IMR-90 (cell line): ENCODE results near the gene TRIO. TPM values are rescaled to one million over a fixed set of nuclear protein-coding genes. Genes with fewer than 3 reads are reported as not detected.

Experiments used
- ATAC-seq: fragments of 200-7000 bp; cut with Tn5 transposase; 2 replicates; pipeline ENCODE4 v1.9.1; 2020; ENCODE audit warnings: low read depth, mild to moderate bottlenecking, moderate library complexity
- BruUV-seq: library from RNA; stranded (reverse); fragments of 400-500 nt; replicated peaks from 2 replicates; lab custom pipeline; 2021; lab: Mats Ljungman, UMichigan
- CTCF ChIA-PET: fragments of 300-600 bp; formaldehyde crosslinking; extraction: SDS; loops from one replicate; lab custom pipeline; 2021; ENCODE audit warnings: antibody characterized with exemption; lab: Yijun Ruan, JAX
- POLR2A ChIA-PET: fragments of 300-600 bp; sonication (Branson Sonifier 250); formaldehyde crosslinking; loops from one replicate; lab custom pipeline; 2022; ENCODE audit warnings: antibody characterized with exemption; ENCODE audit not compliant: unreplicated experiment; lab: Charles Lee
- DNase-seq: peaks from one replicate; pipeline ENCODE4 v3.0.0; 2013
- H2AFZ ChIP-seq: replicated peaks from 2 replicates; pipeline ENCODE3; 2013; ENCODE audit warnings: low read length, mild to moderate bottlenecking; ENCODE audit not compliant: poor library complexity
- H2AK5ac ChIP-seq: 2 replicates; pipeline ENCODE4 v1.6.1; 2013; ENCODE audit warnings: low read depth, low read length, inconsistent platforms
- H2AK9ac ChIP-seq: replicated peaks from 2 replicates; pipeline ENCODE3; 2013; ENCODE audit warnings: mild to moderate bottlenecking, low read depth, low read length, moderate library complexity; ENCODE audit not compliant: poor library complexity
- H2BK120ac ChIP-seq: 2 replicates; pipeline ENCODE4 v1.6.1; 2013; ENCODE audit warnings: low read depth, low read length, inconsistent platforms
- H2BK15ac ChIP-seq: 3 replicates; pipeline ENCODE4 v1.6.1; 2013; ENCODE audit warnings: low read depth, low read length, inconsistent platforms
- H2BK20ac ChIP-seq: 2 replicates; pipeline ENCODE4 v1.6.1; 2013; ENCODE audit warnings: low read depth, mild to moderate bottlenecking, inconsistent platforms, low read length, moderate library complexity
- H2BK5ac ChIP-seq: 2 replicates; pipeline ENCODE4 v1.6.1; 2013; ENCODE audit warnings: mild to moderate bottlenecking, low read depth, low read length, inconsistent platforms; ENCODE audit not compliant: poor library complexity, severe bottlenecking
- H3K14ac ChIP-seq: replicated peaks from 2 replicates; pipeline ENCODE4 v1.6.1; 2013; ENCODE audit warnings: low read depth, low read length, inconsistent platforms
- H3K18ac ChIP-seq: 2 replicates; pipeline ENCODE4 v1.6.1; 2013; ENCODE audit warnings: low read depth, low read length, control low read depth
- H3K23ac ChIP-seq: 2 replicates; pipeline ENCODE4 v1.6.1; 2013; ENCODE audit warnings: low read depth, low read length, inconsistent platforms
- H3K27ac ChIP-seq: 2 replicates; pipeline ENCODE4 v1.5.1; 2013; ENCODE audit warnings: mild to moderate bottlenecking, control low read depth, low read length; ENCODE audit not compliant: insufficient read depth
- H3K27me3 ChIP-seq: 2 replicates; pipeline ENCODE4 v1.6.1; 2013; ENCODE audit warnings: low read length; ENCODE audit not compliant: control insufficient read depth, insufficient read depth
- H3K36me3 ChIP-seq: 2 replicates; pipeline ENCODE4 v1.6.1; 2013; ENCODE audit warnings: low read length, mixed read lengths; ENCODE audit not compliant: control insufficient read depth, insufficient read depth
- H3K4ac ChIP-seq: 2 replicates; pipeline ENCODE4 v1.6.1; 2013; ENCODE audit warnings: low read depth, low read length, inconsistent platforms
- H3K4me1 ChIP-seq: 2 replicates; pipeline ENCODE4 v1.6.1; 2013; ENCODE audit warnings: low read length, mixed read lengths; ENCODE audit not compliant: control insufficient read depth, insufficient read depth
- H3K4me2 ChIP-seq: 2 replicates; pipeline ENCODE4 v1.6.1; 2013; ENCODE audit warnings: low read depth, mild to moderate bottlenecking, control low read depth, low read length, moderate library complexity
- H3K4me3 ChIP-seq: 2 replicates; pipeline ENCODE4 v1.5.1; 2013; ENCODE audit warnings: low read depth, mild to moderate bottlenecking, control low read depth, low read length, moderate library complexity; ENCODE audit not compliant: insufficient read depth
- H3K56ac ChIP-seq: 2 replicates; pipeline ENCODE4 v1.6.1; 2013; ENCODE audit warnings: low read length, inconsistent platforms; ENCODE audit not compliant: insufficient read depth; ENCODE audit errors: extremely low read depth
- H3K79me1 ChIP-seq, 2 experiments: 2 replicates each; pipeline ENCODE4 v1.6.1; 2013; ENCODE audit warnings: low read length in 2 of 2, inconsistent platforms in 1 of 2, low read depth in 1 of 2
- H3K9ac ChIP-seq: 2 replicates; pipeline ENCODE4 v1.6.1; 2013; ENCODE audit warnings: low read depth, low read length, control low read depth
- H3K9me1 ChIP-seq: 2 replicates; pipeline ENCODE4 v1.6.1; 2013; ENCODE audit warnings: low read length, inconsistent platforms; ENCODE audit not compliant: insufficient read depth
- H3K9me3 ChIP-seq: 2 replicates; pipeline ENCODE4 v1.6.1; 2013; ENCODE audit warnings: low read length; ENCODE audit not compliant: control insufficient read depth, insufficient read depth
- H4K20me1 ChIP-seq: 2 replicates; pipeline ENCODE4 v1.6.1; 2013; ENCODE audit warnings: low read length, inconsistent platforms; ENCODE audit not compliant: insufficient read depth
- H4K5ac ChIP-seq: 2 replicates; pipeline ENCODE4 v1.6.1; 2013; ENCODE audit warnings: mild to moderate bottlenecking, low read depth, low read length, control low read depth
- H4K8ac ChIP-seq, 2 experiments: 2 replicates each; pipeline ENCODE4 v1.6.1; 2013; ENCODE audit warnings: low read depth in 2 of 2, low read length in 2 of 2, control low read depth in 1 of 2, inconsistent platforms in 1 of 2
- H4K91ac ChIP-seq: 2 replicates; pipeline ENCODE4 v1.6.1; 2013; ENCODE audit warnings: low read depth, low read length, inconsistent platforms; ENCODE audit not compliant: insufficient read depth
- BHLHE40 ChIP-seq: fragments of 150-350 bp; IDR thresholded peaks from 2 replicates; pipeline ENCODE4 v1.6.1; 2016; ENCODE audit warnings: mild to moderate bottlenecking, low read depth, low read length
- CEBPB ChIP-seq: IDR thresholded peaks from 2 replicates; pipeline ENCODE4 v1.6.1; 2012; ENCODE audit warnings: low read depth, low read length, improper control_type of control experiment
- CHD1 ChIP-seq: IDR thresholded peaks from 2 replicates; pipeline ENCODE4 v1.6.1; 2012; ENCODE audit warnings: low read depth, low read length, improper control_type of control experiment
- MAFK ChIP-seq: IDR thresholded peaks from 2 replicates; pipeline ENCODE4 v1.6.1; 2012; ENCODE audit warnings: low read depth, low read length, improper control_type of control experiment
- MAZ ChIP-seq: IDR thresholded peaks from 2 replicates; pipeline ENCODE4 v1.6.1; 2012; ENCODE audit warnings: low read depth, mild to moderate bottlenecking, low read length, improper control_type of control experiment, moderate library complexity, borderline replicate concordance
- NFE2L2 ChIP-seq: fragments of 150-350 bp; IDR thresholded peaks from 2 replicates; pipeline ENCODE4 v1.6.1; 2016; ENCODE audit warnings: low read depth, mild to moderate bottlenecking, low read length
- POLR2A ChIP-seq: IDR thresholded peaks from 2 replicates; pipeline ENCODE4 v1.6.1; 2012; ENCODE audit warnings: mild to moderate bottlenecking, low read depth, low read length
- RAD21 ChIP-seq: IDR thresholded peaks from 2 replicates; pipeline ENCODE4 v1.6.1; 2012; ENCODE audit warnings: low read length, improper control_type of control experiment
- RCOR1 ChIP-seq: IDR thresholded peaks from 2 replicates; pipeline ENCODE4 v1.6.1; 2012; ENCODE audit warnings: mild to moderate bottlenecking, low read length, improper control_type of control experiment; ENCODE audit not compliant: insufficient replicate concordance
- RFX5 ChIP-seq: IDR thresholded peaks from 2 replicates; pipeline ENCODE4 v1.8.0; 2012; ENCODE audit warnings: low read depth, mild to moderate bottlenecking, low read length, moderate library complexity
- SMC3 ChIP-seq: fragments of 150-350 bp; IDR thresholded peaks from 2 replicates; pipeline ENCODE4 v1.6.1; 2016; ENCODE audit warnings: low read depth, mild to moderate bottlenecking, antibody characterized with exemption, low read length, moderate library complexity
- WGBS, 2 experiments: methylation state at CpG; one replicate each; pipeline versions ENCODE4 v1.1.5 to v1.1.7; 2013; ENCODE audit warnings: missing lambda C conversion rate in 2 of 2; ENCODE audit not compliant: insufficient read length in 1 of 2; ENCODE audit errors: extremely low coverage in 2 of 2; 5-methylcytosine and 5-hydroxymethylcytosine counted together
- dilution Hi-C: fragments of 300-500 bp; cut with HindIII; formaldehyde crosslinking; loops from one replicate; pipeline ENCODE4 v1.14.3; 2018; ENCODE audit warnings: low sequenced_read_pairs; ENCODE audit not compliant: unreplicated experiment
- in situ Hi-C: fragments of 300-500 bp; cut with MboI; formaldehyde crosslinking; loops from 3 replicates; pipeline ENCODE4 v1.14.3; 2019; ENCODE audit warnings: low sequenced_read_pairs, inconsistent platforms, mixed read lengths
- intact Hi-C: fragments of 100-400 bp; cut with micrococcal nuclease; formaldehyde crosslinking; loops from 2 replicates; pipeline ENCODE4 v1.10.0; 2022
- polyA plus RNA-seq, 3 experiments: library from polyadenylated mRNA; depleted of rRNA; stranded (reverse); fragments of >200 nt; gene quantifications; 2 replicates each; pipeline ENCODE4 v1.2.3, GENCODE V29; 2012; ENCODE audit warnings: low replicate concordance in 1 of 3
- total RNA-seq: library from RNA; depleted of rRNA; stranded (reverse); fragments of >200 nt; gene quantifications from 2 replicates; pipeline ENCODE4 v1.2.3, GENCODE V29; 2012
- TF ChIP-seq, protein P1 (sequence below): fragments of 150-350 bp; IDR thresholded peaks from 2 replicates; pipeline ENCODE4 v1.6.1; 2017; ENCODE audit warnings: mild to moderate bottlenecking, antibody characterized with exemption, low read length, low read depth
- TF ChIP-seq, protein P2 (sequence below): fragments of 150-350 bp; IDR thresholded peaks from 2 replicates; pipeline ENCODE4 v1.6.1; 2016; ENCODE audit warnings: low read depth, mild to moderate bottlenecking, low read length, moderate library complexity, borderline replicate concordance
- TF ChIP-seq, protein P3 (sequence below): conservative IDR thresholded peaks from 2 replicates; pipeline ENCODE4 v1.5.1; 2012; ENCODE audit warnings: mild to moderate bottlenecking, low read depth, low read length, improper control_type of control experiment

The TRIO gene
- total and polyA plus RNA-seq, 2 of the 4 experiments (the other 2 are of a cell fraction) = 206 to 522 TPM

DNA sequence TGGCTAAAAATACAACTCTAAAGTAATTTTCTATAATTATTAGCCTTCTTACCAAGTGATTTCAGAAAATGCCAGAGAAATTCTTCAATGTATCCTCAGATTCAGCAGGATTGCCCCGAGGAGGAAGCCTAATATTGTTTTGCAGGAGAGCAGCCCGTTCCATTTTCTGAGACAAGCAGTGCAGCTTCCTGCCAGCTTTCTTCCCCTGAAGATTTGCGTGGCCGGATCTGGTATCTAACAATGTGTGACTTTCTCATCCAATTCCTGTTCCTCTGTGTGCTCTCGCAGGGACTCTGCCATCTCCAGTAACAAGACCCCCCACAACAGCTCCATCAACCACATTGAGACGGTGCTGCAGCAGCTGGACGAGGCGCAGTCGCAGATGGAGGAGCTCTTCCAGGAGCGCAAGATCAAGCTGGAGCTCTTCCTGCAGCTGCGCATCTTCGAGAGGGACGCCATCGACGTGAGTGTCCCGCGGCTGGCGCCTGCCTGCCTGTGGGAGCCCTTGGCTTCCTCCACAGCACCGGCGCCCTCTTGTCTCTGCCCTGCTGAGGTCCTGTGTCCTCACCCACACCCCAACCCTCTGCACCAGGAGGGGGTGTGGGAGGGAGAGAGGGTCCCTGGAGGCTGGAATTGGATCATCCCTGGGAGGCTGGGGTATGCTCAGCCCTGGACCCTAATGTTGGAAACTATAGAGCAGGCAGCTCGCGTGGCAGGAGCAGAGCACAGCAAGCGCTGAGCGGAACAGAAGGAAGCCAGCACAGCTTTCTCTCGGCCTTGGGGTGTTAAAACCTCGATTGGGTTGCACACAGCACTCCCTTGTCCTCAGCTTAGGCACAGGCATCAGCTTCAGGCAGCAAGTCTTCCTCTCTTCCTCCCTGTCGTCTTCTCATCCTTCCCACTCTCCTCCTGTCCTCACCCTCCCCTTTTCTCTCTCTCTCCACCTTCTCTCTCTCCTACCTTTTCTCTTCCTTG lies 216.2 kb downstream of the TRIO start:
- no peak overlapping the region for H3K9ac ChIP-seq
- H3K9me3 ChIP-seq = no peaks in the 10 kb centered on the region
- dilution Hi-C loops (no loop called here), intact Hi-C loops (no loop called here), in situ Hi-C loops (no loop called here)
- H2BK20ac ChIP-seq = no peak overlapping the region
- peak overlapping the region; percentile 12 for H2AFZ ChIP-seq
- no peak overlapping the region for H3K4me3 ChIP-seq
- H3K27me3 ChIP-seq = no peaks in the 10 kb centered on the region
- H3K4me1 ChIP-seq = peaks cover 4% of the 10 kb centered on the region
- no peak overlapping the region for H3K4me2 ChIP-seq
- H3K27ac ChIP-seq = no peak overlapping the region
- no peak overlapping the region for H3K23ac ChIP-seq
- 0 out of 4 replicates have a peak overlapping the region, but pooled peaks of 1 of the 2 experiments have one; percentile 7 for H4K8ac ChIP-seq
- ChIA-PET CTCF (no interaction called here), POLR2A (no interaction called here)
- BruUV-seq = no TSS peak
- H2AK9ac ChIP-seq = no peak overlapping the region
- no peak overlapping the region for H3K4ac ChIP-seq
- peaks cover 71% of the 10 kb centered on the region for H3K36me3 ChIP-seq
- 97% methylated on average over 10 of the region's 27 CpGs; no CpG with 5 or more reads in 1 of the 2 experiments for WGBS, 2 experiments
- H3K9me1 ChIP-seq = peaks cover 8% of the 10 kb centered on the region
- no peak overlapping the region for H3K14ac ChIP-seq
- no peak overlapping the region for H3K18ac ChIP-seq
- no peak overlapping the region for H2AK5ac ChIP-seq
- peaks cover 61 to 81% of the 10 kb centered on the region in 2 experiments for H3K79me1 ChIP-seq
- no peak overlapping the region for H4K5ac ChIP-seq
- no peak overlapping the region for H2BK15ac ChIP-seq
- H4K91ac ChIP-seq = no peak overlapping the region
- no peak for ATAC-seq
- DNase-seq = no peak
- peaks cover 80% of the 10 kb centered on the region for H4K20me1 ChIP-seq
- no peak overlapping the region for H3K56ac ChIP-seq
- H2BK5ac ChIP-seq = no peak overlapping the region
- H2BK120ac ChIP-seq = no peak overlapping the region
- TF ChIP-seq MAZ = no peak
- no peak for TF ChIP-seq CHD1
- no peak for TF ChIP-seq POLR2A
- no peak for TF ChIP-seq RAD21
- TF ChIP-seq, protein P1, sequence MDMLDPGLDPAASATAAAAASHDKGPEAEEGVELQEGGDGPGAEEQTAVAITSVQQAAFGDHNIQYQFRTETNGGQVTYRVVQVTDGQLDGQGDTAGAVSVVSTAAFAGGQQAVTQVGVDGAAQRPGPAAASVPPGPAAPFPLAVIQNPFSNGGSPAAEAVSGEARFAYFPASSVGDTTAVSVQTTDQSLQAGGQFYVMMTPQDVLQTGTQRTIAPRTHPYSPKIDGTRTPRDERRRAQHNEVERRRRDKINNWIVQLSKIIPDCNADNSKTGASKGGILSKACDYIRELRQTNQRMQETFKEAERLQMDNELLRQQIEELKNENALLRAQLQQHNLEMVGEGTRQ = no peak
- no peak for TF ChIP-seq RCOR1
- no peak for TF ChIP-seq MAFK
- TF ChIP-seq SMC3 = no peak
- TF ChIP-seq BHLHE40 = no peak
- TF ChIP-seq, protein P2, sequence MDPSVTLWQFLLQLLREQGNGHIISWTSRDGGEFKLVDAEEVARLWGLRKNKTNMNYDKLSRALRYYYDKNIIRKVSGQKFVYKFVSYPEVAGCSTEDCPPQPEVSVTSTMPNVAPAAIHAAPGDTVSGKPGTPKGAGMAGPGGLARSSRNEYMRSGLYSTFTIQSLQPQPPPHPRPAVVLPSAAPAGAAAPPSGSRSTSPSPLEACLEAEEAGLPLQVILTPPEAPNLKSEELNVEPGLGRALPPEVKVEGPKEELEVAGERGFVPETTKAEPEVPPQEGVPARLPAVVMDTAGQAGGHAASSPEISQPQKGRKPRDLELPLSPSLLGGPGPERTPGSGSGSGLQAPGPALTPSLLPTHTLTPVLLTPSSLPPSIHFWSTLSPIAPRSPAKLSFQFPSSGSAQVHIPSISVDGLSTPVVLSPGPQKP = no peak
- TF ChIP-seq, protein P3, sequence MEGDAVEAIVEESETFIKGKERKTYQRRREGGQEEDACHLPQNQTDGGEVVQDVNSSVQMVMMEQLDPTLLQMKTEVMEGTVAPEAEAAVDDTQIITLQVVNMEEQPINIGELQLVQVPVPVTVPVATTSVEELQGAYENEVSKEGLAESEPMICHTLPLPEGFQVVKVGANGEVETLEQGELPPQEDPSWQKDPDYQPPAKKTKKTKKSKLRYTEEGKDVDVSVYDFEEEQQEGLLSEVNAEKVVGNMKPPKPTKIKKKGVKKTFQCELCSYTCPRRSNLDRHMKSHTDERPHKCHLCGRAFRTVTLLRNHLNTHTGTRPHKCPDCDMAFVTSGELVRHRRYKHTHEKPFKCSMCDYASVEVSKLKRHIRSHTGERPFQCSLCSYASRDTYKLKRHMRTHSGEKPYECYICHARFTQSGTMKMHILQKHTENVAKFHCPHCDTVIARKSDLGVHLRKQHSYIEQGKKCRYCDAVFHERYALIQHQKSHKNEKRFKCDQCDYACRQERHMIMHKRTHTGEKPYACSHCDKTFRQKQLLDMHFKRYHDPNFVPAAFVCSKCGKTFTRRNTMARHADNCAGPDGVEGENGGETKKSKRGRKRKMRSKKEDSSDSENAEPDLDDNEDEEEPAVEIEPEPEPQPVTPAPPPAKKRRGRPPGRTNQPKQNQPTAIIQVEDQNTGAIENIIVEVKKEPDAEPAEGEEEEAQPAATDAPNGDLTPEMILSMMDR = no peak
- no peak for TF ChIP-seq NFE2L2
- no peak for TF ChIP-seq RFX5
- no peak for TF ChIP-seq CEBPB
